Lung (tissue), 12 donors: ENCODE measurements around the gene GBA3. TPM values are rescaled to one million over a fixed set of nuclear protein-coding genes. Genes with fewer than 3 reads are reported as not detected.
A peak's percentile ranks its signal among the peaks of the same experiment; 100 is the strongest.

Experiments
- ATAC-seq: fragments of 200-7000 bp; cut with Tn5 transposase; one replicate; pipeline ENCODE4 v1.9.1; 2020; ENCODE audit warnings: moderate number of reproducible peaks; ENCODE audit not compliant: insufficient read depth, low FRiP score
- DNase-seq, 3 donors: peaks; one replicate each; pipeline ENCODE4 v3.0.0-alpha.2; 2013 to 2017
- H3K27ac ChIP-seq, 2 donors: one replicate each; pipeline ENCODE4 v1.5.1; 2013; ENCODE audit warnings: mild to moderate bottlenecking in 2 of 2, moderate library complexity in 2 of 2, control low read depth in 1 of 2, inconsistent platforms in 1 of 2, low read depth in 1 of 2, low read length in 1 of 2
- H3K27me3 ChIP-seq, 3 donors: one replicate each; pipeline ENCODE4 v1.5.1; 2013; ENCODE audit warnings: low read length in 2 of 3; ENCODE audit not compliant: control insufficient read depth in 3 of 3, insufficient read depth in 3 of 3
- H3K36me3 ChIP-seq, 4 donors: one replicate each; pipeline ENCODE4 v1.5.1; 2013; ENCODE audit warnings: low read length in 4 of 4, mild to moderate bottlenecking in 1 of 4, moderate library complexity in 1 of 4; ENCODE audit not compliant: control insufficient read depth in 4 of 4, insufficient read depth in 4 of 4
- H3K4me1 ChIP-seq, 5 donors: one replicate each; pipeline ENCODE4 v1.5.1; 2013; ENCODE audit warnings: low read length in 5 of 5, mild to moderate bottlenecking in 2 of 5, moderate library complexity in 1 of 5; ENCODE audit not compliant: control insufficient read depth in 5 of 5, insufficient read depth in 5 of 5
- H3K4me3 ChIP-seq: one replicate; pipeline ENCODE4 v1.5.1; 2013; ENCODE audit warnings: mild to moderate bottlenecking, control low read depth, moderate library complexity
- H3K9ac ChIP-seq, 2 donors: one replicate each; pipeline ENCODE4 v1.5.1; 2013; ENCODE audit warnings: low read length in 2 of 2, control low read depth in 1 of 2; ENCODE audit not compliant: insufficient read depth in 1 of 2
- H3K9me3 ChIP-seq, 4 donors: one replicate each; pipeline ENCODE4 v1.5.1; 2013; ENCODE audit warnings: low read length in 3 of 4, mild to moderate bottlenecking in 1 of 4, moderate library complexity in 1 of 4; ENCODE audit not compliant: control insufficient read depth in 4 of 4, insufficient read depth in 3 of 4
- CTCF ChIP-seq: IDR thresholded peaks from 2 replicates; pipeline ENCODE4 v1.5.1; 2012; ENCODE audit warnings: mild to moderate bottlenecking; ENCODE audit errors: control extremely low read depth, extremely low read depth
- WGBS, 2 donors: extraction: QIAGEN DNeasy Blood & Tissue Kit; methylation state at CpG; one replicate each; pipeline ENCODE4 v1.1.7; 2013; 5-methylcytosine and 5-hydroxymethylcytosine counted together
- polyA plus RNA-seq, 2 donors: library from polyadenylated mRNA; stranded (reverse); fragments of 200-250 nt; gene quantifications; one replicate each; pipeline ENCODE4 v1.2.1, GENCODE V29; 2013
- total RNA-seq, 2 donors: library from RNA; depleted of rRNA in 1 of 2; stranded (reverse); fragments of >200 nt in 1 of 2; gene quantifications; one replicate each; pipeline ENCODE4 v1.2.1, GENCODE V29; 2014 to 2021
- donor health status: control.
- donor health status: control.
- donor health status: Bipolar disorder and iron deficiency.
- donor health status: healthy.
- donor health status: DM: yes; HTN: yes; CAD: no.

The GBA3 gene
- total and polyA plus RNA-seq, 4 donors = 0.23 to 0.34 (median 0.31) TPM; not detected in 1

GRCh38 chr4:22802876-22803275 is 110.1 kb downstream of the GBA3 start:
- DNase-seq = no peak
- no peak for ATAC-seq
- no peak for TF ChIP-seq CTCF
- H3K9me3 ChIP-seq = no peaks in the 10 kb centered on the region
- H3K36me3 ChIP-seq = no peaks in the 10 kb centered on the region
- H3K9ac ChIP-seq = no peak overlapping the region
- 77 to 83% methylated on average over 4 of the region's 4 CpGs for WGBS, 2 donors
- H3K27me3 ChIP-seq = no peaks in the 10 kb centered on the region
- no peak overlapping the region for H3K27ac ChIP-seq
- no peak overlapping the region for H3K4me3 ChIP-seq
- H3K4me1 ChIP-seq = no peaks in the 10 kb centered on the region

DNA sequence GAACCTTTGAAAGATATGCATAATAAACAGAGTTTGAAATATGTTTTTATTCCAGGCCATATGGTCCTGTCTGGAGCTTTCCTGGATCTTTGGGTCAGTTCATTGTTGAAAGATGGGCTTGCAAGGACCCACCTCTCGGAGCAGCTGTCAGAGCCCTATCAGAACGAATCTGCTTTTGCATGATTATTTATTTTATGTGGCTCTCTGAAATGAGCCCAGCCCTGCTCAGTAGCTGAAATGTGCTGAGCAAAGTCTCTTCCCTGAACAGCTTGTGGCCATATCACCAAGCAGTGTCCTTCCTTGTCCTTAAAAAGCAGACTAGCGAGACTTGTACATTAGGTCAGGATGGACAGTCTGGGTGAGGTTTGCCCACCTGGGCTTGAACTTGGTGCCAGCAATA is 110.8 kb downstream of the GBA3 start:
- Histone ChIP-seq H3K4me1 (no peaks in the 10 kb centered on the region), H3K9me3 (no peaks in the 10 kb centered on the region), H3K27me3 (no peaks in the 10 kb centered on the region), H3K36me3 (no peaks in the 10 kb centered on the region), H3K27ac (no peak overlapping the region), H3K4me3 (no peak overlapping the region), H3K9ac (no peak overlapping the region)
- no peak for TF ChIP-seq CTCF
- DNase-seq = no peak
- no peak for ATAC-seq
- WGBS, 2 donors = 73 to 84% methylated on average over 3 of the region's 3 CpGs

GRCh38 chr4:22814906-22815305 is 122.2 kb downstream of the GBA3 start:
- ATAC-seq (no peak), DNase-seq (no peak)
- Histone ChIP-seq H3K27me3 (no peaks in the 10 kb centered on the region), H3K4me3 (no peak overlapping the region), H3K27ac (no peak overlapping the region), H3K36me3 (no peaks in the 10 kb centered on the region), H3K4me1 (no peaks in the 10 kb centered on the region), H3K9ac (no peak overlapping the region), H3K9me3 (no peaks in the 10 kb centered on the region)
- TF ChIP-seq CTCF = no peak
- 48 to 52% methylated on average over 2 of the region's 2 CpGs for WGBS, 2 donors

DNA sequence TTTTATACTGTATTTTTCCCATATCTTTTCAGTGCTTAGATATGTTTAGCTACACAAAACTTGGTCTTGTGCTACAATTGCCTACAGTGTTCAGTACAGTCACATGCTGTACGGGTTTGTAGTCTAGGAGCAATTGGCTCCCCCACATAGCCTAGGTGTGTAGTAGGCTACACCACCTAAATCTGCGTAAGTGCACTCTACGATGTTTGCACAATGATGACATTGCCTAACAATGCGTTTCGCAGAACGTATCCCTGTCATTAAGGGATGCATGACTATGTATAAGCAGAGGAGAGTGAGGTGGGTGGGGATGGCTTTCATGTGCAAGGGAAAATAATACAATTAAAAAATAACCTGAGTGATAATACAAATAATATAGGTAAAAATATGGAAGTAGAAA is 131.4 kb downstream of the GBA3 start:
- no peaks in the 10 kb centered on the region for H3K36me3 ChIP-seq
- TF ChIP-seq CTCF = no peak
- H3K9me3 ChIP-seq = no peaks in the 10 kb centered on the region
- no peak overlapping the region for H3K27ac ChIP-seq
- ATAC-seq = no peak
- peak in 1 of 3 donors; percentile 13 for DNase-seq
- 69 to 90% methylated on average over 6 of the region's 6 CpGs for WGBS, 2 donors
- no peak overlapping the region for H3K9ac ChIP-seq
- H3K4me1 ChIP-seq = no peaks in the 10 kb centered on the region
- H3K27me3 ChIP-seq = no peaks in the 10 kb centered on the region
- no peak overlapping the region for H3K4me3 ChIP-seq
